Left lung (tissue), 10 donors: ENCODE data around the gene PIKFYVE. TPM values are rescaled to one million over a fixed set of nuclear protein-coding genes. Genes with fewer than 3 reads are reported as not detected.
"Not testable (repeated sequence)": the region's sequence is repeated elsewhere in the genome, so short reads cannot be mapped to it uniquely, and the experiment has no call there.

ENCODE experiments used
- ATAC-seq: fragments of 200-7000 bp; cut with Tn5 transposase; one replicate; pipeline ENCODE4 v1.9.1; 2020; ENCODE audit warnings: moderate library complexity
- DNase-seq, 4 donors: peaks; one replicate each; pipeline ENCODE4 v3.0.0-alpha.2; 2013 to 2020
- H3K27ac ChIP-seq, 2 donors: fragments of 200-600 bp; sonication (generic) in 1 of 2; one replicate each; pipeline versions ENCODE4 v1.5.0 to v1.8.0; 2020 to 2021
- H3K27me3 ChIP-seq, 2 donors: fragments of 200-600 bp; sonication (generic) in 1 of 2; one replicate each; pipeline versions ENCODE4 v1.5.0 to v1.8.0; 2020 to 2021
- H3K36me3 ChIP-seq, 2 donors: fragments of 200-600 bp; sonication (generic) in 1 of 2; one replicate each; pipeline versions ENCODE4 v1.5.0 to v1.8.0; 2020 to 2021
- H3K4me1 ChIP-seq, 2 donors: fragments of 200-600 bp; one replicate each; pipeline ENCODE4 v1.8.0; 2021
- H3K4me3 ChIP-seq, 2 donors: fragments of 200-600 bp; sonication (generic) in 1 of 2; one replicate each; pipeline versions ENCODE4 v1.5.0 to v1.8.0; 2020 to 2021; ENCODE audit warnings: mild to moderate bottlenecking in 1 of 2
- H3K9me3 ChIP-seq, 2 donors: fragments of 200-600 bp; sonication (generic) in 1 of 2; one replicate each; pipeline versions ENCODE4 v1.5.0 to v1.8.0; 2020 to 2021
- CTCF ChIP-seq, 2 donors: fragments of 200-600 bp; sonication (generic) in 1 of 2; IDR thresholded peaks; one replicate each; pipeline versions ENCODE4 v1.5.0 to v1.8.0; 2021; ENCODE audit warnings: antibody characterized with exemption in 2 of 2
- intact Hi-C, 2 donors: fragments of 100-400 bp; cut with DNase I; formaldehyde crosslinking; loops; one replicate each; pipeline versions ENCODE4 v1.11.2 to v1.14.2; 2022
- polyA plus RNA-seq, 6 donors: library from polyadenylated mRNA; unstranded; fragments of 120-200 nt; gene quantifications; one replicate each; pipeline ENCODE4 v1.2.1, GENCODE V29; 2013; ENCODE audit not compliant: insufficient read length in 6 of 6
- total RNA-seq, 2 donors: library from RNA; stranded (reverse); fragmentation: NEBNext Ultra II Directional; extraction: Animal tissue kit (Norgen Biotek cat#: 25700); gene quantifications; one replicate each; pipeline ENCODE4 v1.2.1, GENCODE V29; 2021
- donor health status: DM: no; HTN: yes; CAD: no.
- donor health status: DM: no; HTN: no; CAD: no.

The PIKFYVE gene
- total and polyA plus RNA-seq, 8 donors = 23.8 to 31.6 (median 26.7) TPM

- Histone ChIP-seq H3K9me3 (no peaks in the 10 kb centered on the region), H3K27me3 (no peaks in the 10 kb centered on the region), H3K4me3 (peak overlapping the region; percentile 75 to 95), H3K4me1 (peaks cover 0 to 52% of the 10 kb centered on the region in 2 donors), H3K36me3 (peaks cover 0 to 41% of the 10 kb centered on the region in 2 donors), H3K27ac (peak overlapping the region; percentile 74 to 85)
- intact Hi-C loops = loop anchor here in 1 of 2 donors (5.0 kb wide), 1 partner anchor 77 kb away; no protein-coding TSS in a partner anchor
- TF ChIP-seq CTCF (IDR thresholded peaks at IDR 0.05) = peak; percentile 62 to 80
- ATAC-seq (peak; percentile 83), DNase-seq (peak; percentile 82 to 94 (median 86))
Observed at GRCh38 chr2:208254118-208254870, 11.8 kb upstream of the PIKFYVE start.

GRCh38 chr2:208254871-208255556 is 11.0 kb upstream of the PIKFYVE start, which contains the start of gene IDH1:
IDH1 (minus strand) TSS chr2:208255071; CDS start chr2:208251551, 3,520 bp downstream.
- Histone ChIP-seq H3K36me3 (peaks cover 0 to 34% of the 10 kb centered on the region in 2 donors), H3K4me3 (peak within 1 kb of the TSS; percentile 75 to 95), H3K27ac (peak within 1 kb of the TSS; percentile 74 to 85), H3K9me3 (no peaks in the 10 kb centered on the region), H3K27me3 (no peaks in the 10 kb centered on the region), H3K4me1 (peaks cover 0 to 46% of the 10 kb centered on the region in 2 donors)
- ATAC-seq (peak; percentile 95), DNase-seq (peak; percentile 90 to 97 (median 96))
- intact Hi-C loops = loop anchor here in 1 of 2 donors (5.0 kb wide), 1 partner anchor 78 kb away; no protein-coding TSS in a partner anchor
- peak; percentile 29 to 40 for TF ChIP-seq CTCF (IDR thresholded peaks at IDR 0.05)

GRCh38 chr2:208255557-208256106 is 10.4 kb upstream of the PIKFYVE start:
- peak overlapping the region; percentile 74 to 85 for H3K27ac ChIP-seq
- DNase-seq = no peak
- intact Hi-C loops = no loop called here
- H3K4me1 ChIP-seq = peaks cover 0 to 40% of the 10 kb centered on the region in 2 donors
- peaks cover 0 to 28% of the 10 kb centered on the region in 2 donors for H3K36me3 ChIP-seq
- ATAC-seq = no peak
- no peaks in the 10 kb centered on the region for H3K9me3 ChIP-seq
- peak in 1 of 2 donors; percentile 4 for TF ChIP-seq CTCF (IDR thresholded peaks at IDR 0.05)
- H3K4me3 ChIP-seq = peak overlapping the region; percentile 75 to 95
- no peaks in the 10 kb centered on the region for H3K27me3 ChIP-seq

- H3K4me3 ChIP-seq = no peak overlapping the region
- intact Hi-C loops = no loop called here
- H3K27ac ChIP-seq = no peak overlapping the region
- ATAC-seq (no peak), DNase-seq (no peak)
- H3K4me1 ChIP-seq = peaks cover 0 to 33% of the 10 kb centered on the region in 2 donors
- H3K36me3 ChIP-seq = peaks cover 0 to 21% of the 10 kb centered on the region in 2 donors
- no peak for TF ChIP-seq CTCF (IDR thresholded peaks at IDR 0.05)
- H3K27me3 ChIP-seq = no peaks in the 10 kb centered on the region
- H3K9me3 ChIP-seq = no peaks in the 10 kb centered on the region
Observed at GRCh38 chr2:208256192-208256782, 9.8 kb upstream of the PIKFYVE start.

- ATAC-seq, intact Hi-C loops, H3K4me3 ChIP-seq, DNase-seq, H3K27me3 ChIP-seq, H3K9me3 ChIP-seq, H3K27ac ChIP-seq: not testable (repeated sequence)
- peaks cover 0 to 25% of the 10 kb centered on the region in 2 donors for H3K4me1 ChIP-seq
- peaks cover 0 to 13% of the 10 kb centered on the region in 2 donors for H3K36me3 ChIP-seq
Observed at GRCh38 chr2:208256849-208257813, 8.9 kb upstream of the PIKFYVE start.
